MCF 10A (cell line): Measurements from ENCODE around the gene IAH1. TPM values are rescaled to one million over a fixed set of nuclear protein-coding genes. Genes with fewer than 3 reads are reported as not detected.

ENCODE experiments used
- BruUV-seq: library from RNA; stranded (reverse); fragments of 400-500 nt; replicated peaks from 2 replicates; lab custom pipeline; 2021; lab: Mats Ljungman, UMichigan
- CTCF ChIA-PET: fragments of 300-600 bp; sonication (Branson Sonifier 250); formaldehyde crosslinking; extraction: SDS; loops from one replicate; lab custom pipeline; 2021; ENCODE audit warnings: antibody characterized with exemption, inconsistent platforms; lab: Yijun Ruan, JAX
- POLR2A ChIA-PET: fragments of 300-600, 350-650 bp; sonication (Branson Sonifier 250); formaldehyde crosslinking; extraction: SDS; loops from one replicate; lab custom pipeline; 2020; ENCODE audit warnings: antibody characterized with exemption, inconsistent platforms; lab: Yijun Ruan, JAX
- DNase-seq: peaks from one replicate; pipeline ENCODE4 v3.0.0-alpha.2; 2018; ENCODE audit not compliant: unreplicated experiment
- H3K27ac Mint-ChIP-seq: one replicate; pipeline ENCODE4 v1.8.0; 2022; ENCODE audit warnings: mild to moderate bottlenecking, low read depth, mixed read lengths; ENCODE audit not compliant: unreplicated experiment
- H3K27me3 Mint-ChIP-seq: one replicate; pipeline ENCODE4 v1.8.0; 2022; ENCODE audit warnings: mixed read lengths; ENCODE audit not compliant: insufficient read depth, unreplicated experiment
- H3K36me3 Mint-ChIP-seq: one replicate; pipeline ENCODE4 v1.8.0; 2022; ENCODE audit warnings: mild to moderate bottlenecking, moderate library complexity, mixed read lengths; ENCODE audit not compliant: insufficient read depth, unreplicated experiment
- H3K4me1 Mint-ChIP-seq: one replicate; pipeline ENCODE4 v1.8.0; 2022; ENCODE audit warnings: mixed read lengths; ENCODE audit not compliant: insufficient read depth, unreplicated experiment
- H3K4me3 Mint-ChIP-seq: one replicate; pipeline ENCODE4 v1.8.0; 2022; ENCODE audit warnings: mild to moderate bottlenecking, moderate library complexity, mixed read lengths; ENCODE audit not compliant: unreplicated experiment
- H3K9me3 Mint-ChIP-seq: one replicate; pipeline ENCODE4 v1.8.0; 2022; ENCODE audit warnings: mixed read lengths; ENCODE audit not compliant: unreplicated experiment
- CTCF ChIP-seq: fragments of 200-600 bp; IDR thresholded peaks from one replicate; pipeline ENCODE4 v1.8.0; 2022; ENCODE audit warnings: antibody characterized with exemption, mild to moderate bottlenecking; ENCODE audit not compliant: unreplicated experiment
- intact Hi-C: fragments of 100-400 bp; cut with micrococcal nuclease; formaldehyde crosslinking; loops from 2 replicates; pipeline ENCODE4 v1.14.1; 2022
- total RNA-seq: library from RNA; stranded (reverse); gene quantifications from 2 replicates; pipeline ENCODE4 v1.2.3, GENCODE V29; 2022

Gene IAH1
- total RNA-seq, 1 experiment from 2014 or later: 74.7 TPM

- Mint-ChIP-seq H3K27me3 (no peaks in the 10 kb centered on the region), H3K4me3 (no peak overlapping the region), H3K4me1 (peaks cover 11% of the 10 kb centered on the region), H3K36me3 (peaks cover 73% of the 10 kb centered on the region), H3K9me3 (no peaks in the 10 kb centered on the region), H3K27ac (no peak overlapping the region)
- POLR2A ChIA-PET: interaction anchor here (1.0 to 1.6 kb wide), 2 partner anchors 87 to 274 kb away, joined by 3 read pairs; no protein-coding TSS in a partner anchor
- BruUV-seq: no TSS peak
- TF ChIP-seq CTCF: no peak
- CTCF ChIA-PET: interaction anchor here (0.7 kb wide), 1 partner anchor 336 kb away, joined by 3 read pairs; no protein-coding TSS in a partner anchor
- intact Hi-C loops: loop anchor here (5.0 kb wide), 1 partner anchor 74 kb away; no protein-coding TSS in a partner anchor
- DNase-seq: no peak
Measured at GRCh38 chr2:9478526-9478925, 4.2 kb downstream of the IAH1 start.

- no peaks in the 10 kb centered on the region for H3K27me3 Mint-ChIP-seq
- no TSS peak for BruUV-seq
- no peak for DNase-seq
- no peak for TF ChIP-seq CTCF
- no peaks in the 10 kb centered on the region for H3K9me3 Mint-ChIP-seq
- ChIA-PET CTCF (interaction anchor here (0.6 kb wide), 1 partner anchor 44 kb away, joined by 5 read pairs; no protein-coding TSS in a partner anchor), POLR2A (no interaction called here)
- peaks cover 86% of the 10 kb centered on the region for H3K36me3 Mint-ChIP-seq
- peaks cover 11% of the 10 kb centered on the region for H3K4me1 Mint-ChIP-seq
- no peak overlapping the region for H3K4me3 Mint-ChIP-seq
- no peak overlapping the region for H3K27ac Mint-ChIP-seq
- intact Hi-C loops: no loop called here
Measured at GRCh38 chr2:9480157-9480556, 5.8 kb downstream of the IAH1 start.

GRCh38 chr2:9483107-9483506 is 8.8 kb downstream of the IAH1 start:
- TF ChIP-seq CTCF: no peak
- Mint-ChIP-seq H3K4me3 (no peak overlapping the region), H3K27me3 (no peaks in the 10 kb centered on the region), H3K9me3 (no peaks in the 10 kb centered on the region), H3K27ac (peak overlapping the region; percentile 59), H3K4me1 (no peaks in the 10 kb centered on the region), H3K36me3 (peaks cover 98% of the 10 kb centered on the region)
- CTCF ChIA-PET: interaction anchor here (0.5 kb wide), 1 partner anchor 76 kb away, joined by 3 read pairs; no protein-coding TSS in a partner anchor
- DNase-seq: no peak
- POLR2A ChIA-PET: interaction anchor here (0.8 to 1.9 kb wide), 3 partner anchors 8 to 72 kb away, joined by 3 to 7 read pairs (median 4); partner anchors contain the start of gene IAH1
- intact Hi-C loops: no loop called here
- BruUV-seq: no TSS peak

GRCh38 chr2:9484533-9484932 is 10.2 kb downstream of the IAH1 start:
- BruUV-seq: no TSS peak
- Mint-ChIP-seq H3K4me1 (no peaks in the 10 kb centered on the region), H3K27ac (no peak overlapping the region), H3K9me3 (no peaks in the 10 kb centered on the region), H3K27me3 (no peaks in the 10 kb centered on the region), H3K4me3 (no peak overlapping the region), H3K36me3 (peaks cover 98% of the 10 kb centered on the region)
- DNase-seq: no peak
- ChIA-PET POLR2A (interaction anchor here (1.9 kb wide), 1 partner anchor 9 kb away, joined by 7 read pairs; the partner anchor contains the start of gene IAH1), CTCF (interaction anchor here (0.9 kb wide), 1 partner anchor 9 kb away, joined by 3 read pairs; no protein-coding TSS in a partner anchor)
- intact Hi-C loops: no loop called here
- no peak for TF ChIP-seq CTCF
